Keratinocyte (primary cell): ENCODE data around the gene PIAS3. TPM values are rescaled to one million over a fixed set of nuclear protein-coding genes. Genes with fewer than 3 reads are reported as not detected.

Source experiments
- DNase-seq: peaks from one replicate; pipeline ENCODE4 v3.0.0-alpha.2; 2011; ENCODE audit warnings: low read depth, missing footprints, low spot score
- FAIRE-seq: peaks from 2 replicates; lab custom pipeline; 2011; peaks lifted over from hg19 to GRCh38; lab: Jason Lieb, UNC
- H2AFZ ChIP-seq: 2 replicates; pipeline ENCODE4 v1.6.0; 2012; ENCODE audit warnings: low read length, control low read depth, inconsistent platforms; ENCODE audit not compliant: control insufficient read depth
- H3K27ac ChIP-seq: 2 replicates; pipeline ENCODE4 v1.5.1; 2011; ENCODE audit warnings: low read length; ENCODE audit not compliant: control insufficient read depth, insufficient read depth
- H3K27me3 ChIP-seq: 3 replicates; pipeline ENCODE4 v1.6.0; 2011; ENCODE audit warnings: low read length; ENCODE audit not compliant: control insufficient read depth, insufficient read depth; ENCODE audit errors: extremely low read depth
- H3K36me3 ChIP-seq, 2 experiments: 2 replicates in 1 of 2; 3 replicates in 1 of 2; pipeline ENCODE4 v1.5.1; 2011; ENCODE audit warnings: low read length in 2 of 2, mild to moderate bottlenecking in 1 of 2; ENCODE audit not compliant: control insufficient read depth in 2 of 2, insufficient read depth in 2 of 2; ENCODE audit errors: extremely low read depth in 1 of 2
- H3K4me1 ChIP-seq: 3 replicates; pipeline ENCODE4 v1.5.1; 2011; ENCODE audit warnings: low read length; ENCODE audit not compliant: control insufficient read depth, insufficient read depth; ENCODE audit errors: extremely low read depth
- H3K4me2 ChIP-seq: 3 replicates; pipeline ENCODE4 v1.6.0; 2011; ENCODE audit warnings: low read depth, low read length; ENCODE audit not compliant: control insufficient read depth, insufficient read depth; ENCODE audit errors: extremely low read depth
- H3K4me3 ChIP-seq, 3 experiments: fragments of 200-600 bp in 1 of 3; sonication (generic) in 1 of 3; 2 replicates in 2 of 3; 3 replicates in 1 of 3; pipeline ENCODE4 v1.5.1; 2011 to 2016; ENCODE audit warnings: low read length in 3 of 3, mild to moderate bottlenecking in 3 of 3, control low read depth in 2 of 3, inconsistent platforms in 1 of 3, low read depth in 1 of 3, mixed read lengths in 1 of 3, mixed run types in 1 of 3, moderate library complexity in 1 of 3; ENCODE audit not compliant: control insufficient read depth in 2 of 3, insufficient read depth in 2 of 3; ENCODE audit errors: extremely low read depth in 1 of 3
- H3K79me2 ChIP-seq: 2 replicates; pipeline ENCODE4 v1.6.0; 2012; ENCODE audit warnings: low read length; ENCODE audit not compliant: control insufficient read depth, insufficient read depth
- H3K9ac ChIP-seq: 3 replicates; pipeline ENCODE4 v1.6.0; 2011; ENCODE audit warnings: low read length; ENCODE audit not compliant: control insufficient read depth, insufficient read depth; ENCODE audit errors: extremely low read depth
- H3K9me1 ChIP-seq: 3 replicates; pipeline ENCODE4 v1.6.0; 2011; ENCODE audit warnings: low read length; ENCODE audit not compliant: control insufficient read depth, insufficient read depth; ENCODE audit errors: extremely low read depth
- H3K9me3 ChIP-seq: 2 replicates; pipeline ENCODE4 v1.5.1; 2012; ENCODE audit warnings: low read depth, low read length; ENCODE audit not compliant: control insufficient read depth
- H4K20me1 ChIP-seq: 3 replicates; pipeline ENCODE4 v1.6.0; 2011; ENCODE audit warnings: low read length; ENCODE audit not compliant: control insufficient read depth, insufficient read depth; ENCODE audit errors: extremely low read depth
- EZH2 ChIP-seq: IDR thresholded peaks from one replicate; pipeline ENCODE4 v1.6.1; 2012; ENCODE audit warnings: inconsistent platforms, mild to moderate bottlenecking, low read length, moderate library complexity
- dilution Hi-C: fragments of 300-500 bp; cut with MboI; formaldehyde crosslinking; loops from one replicate; pipeline ENCODE4 v1.7.0; 2020; ENCODE audit warnings: low sequenced_read_pairs; ENCODE audit not compliant: extremely low pct_ligation_motif_present
- polyA plus RNA-seq, 5 experiments: library from polyadenylated mRNA; depleted of rRNA in 3 of 5; stranded (reverse) in 3 of 5; stranded (forward) in 1 of 5; unstranded in 1 of 5; fragments of >200 nt; gene quantifications; 1 replicate in 1 of 5; 2 replicates in 3 of 5; 3 replicates in 1 of 5; pipeline versions ENCODE4 v1.2.1 to v1.2.3, GENCODE V29; 2011 to 2012; ENCODE audit warnings: missing spikeins in 2 of 5, low read depth in 1 of 5, low replicate concordance in 1 of 5
- small RNA-seq, 3 experiments: library from RNA; depleted of rRNA; stranded (forward); fragments of <200 nt; gene quantifications; one replicate each; pipeline ENCODE3, GENCODE V24; 2012; ENCODE audit warnings: low read depth in 3 of 3, low replicate concordance in 1 of 3; ENCODE audit not compliant: insufficient read length in 3 of 3
- TF ChIP-seq, protein P1 (sequence below), 3 experiments: IDR thresholded peaks in 1 of 3; conservative IDR thresholded peaks in 1 of 3; optimal IDR thresholded peaks in 1 of 3; 2 replicates in 2 of 3; 3 replicates in 1 of 3; pipeline versions ENCODE3 to v1.5.1; 2011; ENCODE audit warnings: low read length in 3 of 3, mild to moderate bottlenecking in 3 of 3, moderate library complexity in 2 of 3, control low read depth in 1 of 3, inconsistent platforms in 1 of 3; ENCODE audit not compliant: insufficient read depth in 2 of 3; ENCODE audit errors: extremely low read depth in 1 of 3

Gene PIAS3
- polyA plus RNA-seq, 1 donor (not counting 4 experiments of a cell fraction or from before 2014, with no cell fraction given): 26.9 TPM

GRCh38 chr1:145804235-145805045 is 54.4 kb downstream of the PIAS3 start:
- peaks cover 0 to 1% of the 10 kb centered on the region in 2 experiments for H3K36me3 ChIP-seq
- no peak for FAIRE-seq

GRCh38 chr1:145799806-145800205 is 59.1 kb downstream of the PIAS3 start:
- dilution Hi-C loops: no loop called here
- H3K9me1 ChIP-seq: no peaks in the 10 kb centered on the region
- FAIRE-seq (no peak), DNase-seq (no peak)
- H3K27me3 ChIP-seq: no peaks in the 10 kb centered on the region
- no peak overlapping the region for H3K4me2 ChIP-seq
- TF ChIP-seq, protein P1, sequence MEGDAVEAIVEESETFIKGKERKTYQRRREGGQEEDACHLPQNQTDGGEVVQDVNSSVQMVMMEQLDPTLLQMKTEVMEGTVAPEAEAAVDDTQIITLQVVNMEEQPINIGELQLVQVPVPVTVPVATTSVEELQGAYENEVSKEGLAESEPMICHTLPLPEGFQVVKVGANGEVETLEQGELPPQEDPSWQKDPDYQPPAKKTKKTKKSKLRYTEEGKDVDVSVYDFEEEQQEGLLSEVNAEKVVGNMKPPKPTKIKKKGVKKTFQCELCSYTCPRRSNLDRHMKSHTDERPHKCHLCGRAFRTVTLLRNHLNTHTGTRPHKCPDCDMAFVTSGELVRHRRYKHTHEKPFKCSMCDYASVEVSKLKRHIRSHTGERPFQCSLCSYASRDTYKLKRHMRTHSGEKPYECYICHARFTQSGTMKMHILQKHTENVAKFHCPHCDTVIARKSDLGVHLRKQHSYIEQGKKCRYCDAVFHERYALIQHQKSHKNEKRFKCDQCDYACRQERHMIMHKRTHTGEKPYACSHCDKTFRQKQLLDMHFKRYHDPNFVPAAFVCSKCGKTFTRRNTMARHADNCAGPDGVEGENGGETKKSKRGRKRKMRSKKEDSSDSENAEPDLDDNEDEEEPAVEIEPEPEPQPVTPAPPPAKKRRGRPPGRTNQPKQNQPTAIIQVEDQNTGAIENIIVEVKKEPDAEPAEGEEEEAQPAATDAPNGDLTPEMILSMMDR (optimal IDR thresholded peaks at IDR 0.05 in 1 of 3, IDR thresholded peaks at IDR 0.05 in 1 of 3, conservative IDR thresholded peaks at IDR 0.05 in 1 of 3; ENCODE audit: extremely low read depth in 1 of 3, insufficient read depth in 2 of 3, low read length in 3 of 3): no peak
- no peak for TF ChIP-seq EZH2
- H4K20me1 ChIP-seq: no peaks in the 10 kb centered on the region
- H3K9me3 ChIP-seq: peaks cover 4% of the 10 kb centered on the region
- no peaks in the 10 kb centered on the region for H3K36me3 ChIP-seq
- no peak overlapping the region for H3K9ac ChIP-seq
- H3K4me1 ChIP-seq: peaks cover 16% of the 10 kb centered on the region
- H2AFZ ChIP-seq: no peak overlapping the region
- H3K27ac ChIP-seq: no peak overlapping the region
- no peak overlapping the region for H3K4me3 ChIP-seq
- peaks cover 18% of the 10 kb centered on the region for H3K79me2 ChIP-seq

More at GRCh38 chr1:145804235-145805045, 54.4 kb downstream of the PIAS3 start:
- no peak overlapping the region for H3K4me2 ChIP-seq
- H3K4me3 ChIP-seq: no peak overlapping the region
- no peak overlapping the region for H3K27ac ChIP-seq
- dilution Hi-C loops: no loop called here
- no peaks in the 10 kb centered on the region for H3K9me3 ChIP-seq
- H3K9ac ChIP-seq: no peak overlapping the region
- H3K9me1 ChIP-seq: no peaks in the 10 kb centered on the region
- no peak overlapping the region for H2AFZ ChIP-seq
- H3K27me3 ChIP-seq: no peaks in the 10 kb centered on the region
- no peak for DNase-seq
- peaks cover 32% of the 10 kb centered on the region for H3K79me2 ChIP-seq
- H4K20me1 ChIP-seq: no peaks in the 10 kb centered on the region
- peaks cover 16% of the 10 kb centered on the region for H3K4me1 ChIP-seq
- TF ChIP-seq, protein P1 (optimal IDR thresholded peaks at IDR 0.05 in 1 of 3, IDR thresholded peaks at IDR 0.05 in 1 of 3, conservative IDR thresholded peaks at IDR 0.05 in 1 of 3; ENCODE audit: extremely low read depth in 1 of 3, insufficient read depth in 2 of 3, low read length in 3 of 3): no peak
- no peak for TF ChIP-seq EZH2

Small RNAs within 50 kb of the gene (small RNA-seq; reads per million reads assigned to genes)
- gene MIR6736: 0 reads per million in 3 experiments

Other genes starting within 250 kb of the PIAS3 start
- gene PDZK1, start 151.7 kb downstream of the PIAS3 start, polyA plus RNA-seq: 0.08 to 0.21 TPM (median 0.15 TPM) in 3 replicates
- gene CD160, start 139.6 kb downstream of the PIAS3 start, polyA plus RNA-seq: not detected in 3 replicates
- 7.4 to 10.1 TPM (median 7.4 TPM) in 3 replicates for gene RNF115, start 35.0 kb downstream of the PIAS3 start, polyA plus RNA-seq
- 33.9 to 44.4 TPM (median 34.4 TPM) in 3 replicates for gene POLR3C, start 34.9 kb downstream of the PIAS3 start, polyA plus RNA-seq
- 1.3 to 1.6 TPM (median 1.3 TPM) in 3 replicates for gene NUDT17, start 13.5 kb downstream of the PIAS3 start, polyA plus RNA-seq
- gene ANKRD35, start 26.8 kb upstream of the PIAS3 start, polyA plus RNA-seq: 0.08 to 1.3 TPM (median 0.46 TPM) in 3 replicates
- 0.54 to 0.90 TPM (median 0.65 TPM) in 3 replicates for gene ITGA10, start 51.0 kb upstream of the PIAS3 start, polyA plus RNA-seq
- gene PEX11B, start 59.6 kb upstream of the PIAS3 start, polyA plus RNA-seq: 43.7 to 97.7 TPM (median 89.0 TPM) in 3 replicates
- 111 to 209 TPM (median 194 TPM) in 3 replicates for gene RBM8A, start 68.4 kb upstream of the PIAS3 start, polyA plus RNA-seq
- 9.2 to 26.4 TPM (median 20.0 TPM) in 3 replicates for gene LIX1L, start 98.9 kb upstream of the PIAS3 start, polyA plus RNA-seq
- 0.53 to 0.83 TPM (median 0.66 TPM) in 3 replicates for gene ANKRD34A, start 105.5 kb upstream of the PIAS3 start, polyA plus RNA-seq
- gene POLR3GL, start 105.6 kb upstream of the PIAS3 start, polyA plus RNA-seq: 8.1 to 14.0 TPM (median 10.0 TPM) in 3 replicates
- gene TXNIP, start 137.5 kb upstream of the PIAS3 start, polyA plus RNA-seq: 89.7 to 165 TPM (median 159 TPM) in 3 replicates
- 0.04 TPM in 1 of 3 replicates, not detected in the others for gene HJV, start 162.7 kb upstream of the PIAS3 start, polyA plus RNA-seq